NB4 (cell line): ENCODE results near the gene CPS1.

Experiments used
- DNase-seq: peaks from one replicate; pipeline ENCODE4 v3.0.0; 2010; ENCODE audit warnings: low read depth
- H3K4me3 ChIP-seq: one replicate; pipeline ENCODE4 v1.5.1; 2011; ENCODE audit warnings: mild to moderate bottlenecking, low read depth, low read length, moderate library complexity
- CTCF ChIP-seq: IDR thresholded peaks from one replicate; pipeline ENCODE4 v1.5.1; 2012; ENCODE audit warnings: low read depth, low read length
- MAX ChIP-seq: IDR thresholded peaks from 2 replicates; pipeline ENCODE4 v1.6.1; 2011; ENCODE audit warnings: low read depth, low read length
- MYC ChIP-seq: IDR thresholded peaks from 2 replicates; pipeline ENCODE4 v1.6.1; 2011; ENCODE audit warnings: low read depth, low read length
- POLR2A ChIP-seq: IDR thresholded peaks from 2 replicates; pipeline ENCODE4 v1.6.1; 2011; ENCODE audit warnings: mild to moderate bottlenecking; ENCODE audit not compliant: insufficient read length; ENCODE audit errors: extremely low read depth

Gene CPS1

GRCh38 chr2:210593166-210593565, 36.8 kb downstream of the CPS1 start:
- no peak overlapping the region for H3K4me3 ChIP-seq
- DNase-seq = no peak
- no peak for TF ChIP-seq POLR2A
- TF ChIP-seq MAX = no peak
- no peak for TF ChIP-seq MYC
- no peak for TF ChIP-seq CTCF

DNA sequence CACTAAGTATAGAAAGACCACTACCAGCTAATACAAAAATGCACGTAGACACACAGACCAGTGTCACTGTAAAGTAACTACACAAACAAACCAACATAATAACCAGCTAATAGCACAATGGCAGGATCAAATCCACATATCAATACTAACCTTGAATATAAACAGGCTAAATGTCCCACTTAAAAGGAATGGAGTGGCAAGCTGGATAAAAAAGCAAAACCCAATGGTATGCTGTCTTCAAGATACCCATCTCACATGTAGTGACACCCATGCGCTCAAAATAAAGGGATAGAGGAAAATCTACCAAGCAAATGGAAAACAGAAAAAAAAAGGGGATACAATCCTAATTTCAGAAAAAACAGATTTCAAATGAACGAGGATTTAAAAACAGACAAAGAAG, 41.8 kb downstream of the CPS1 start:
- no peak for DNase-seq
- TF ChIP-seq POLR2A (no peak), MYC (no peak), CTCF (no peak), MAX (no peak)

DNA sequence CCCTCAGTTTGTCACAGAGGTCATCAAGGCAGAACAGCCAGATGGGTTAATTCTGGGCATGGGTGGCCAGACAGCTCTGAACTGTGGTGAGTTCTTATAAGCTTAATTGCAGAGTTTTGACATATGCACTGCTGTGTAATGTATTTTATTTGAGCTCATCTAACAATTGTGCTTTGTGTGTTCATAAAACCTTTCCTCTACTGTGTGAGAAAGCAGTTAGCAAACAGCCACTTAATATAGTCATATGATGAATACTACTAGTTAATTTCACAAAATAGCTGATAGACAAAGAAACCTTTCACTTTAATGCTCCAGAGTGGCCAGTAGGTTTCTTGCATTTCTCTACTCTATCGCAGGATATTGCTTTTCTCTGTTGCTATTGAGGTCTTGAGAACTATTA, 43.1 kb downstream of the CPS1 start:
- TF ChIP-seq MAX (no peak), MYC (no peak), POLR2A (no peak), CTCF (no peak)
- no peak overlapping the region for H3K4me3 ChIP-seq

More for the DNA sequence above, 41.8 kb downstream of the CPS1 start:
- H3K4me3 ChIP-seq = no peak overlapping the region

DNA sequence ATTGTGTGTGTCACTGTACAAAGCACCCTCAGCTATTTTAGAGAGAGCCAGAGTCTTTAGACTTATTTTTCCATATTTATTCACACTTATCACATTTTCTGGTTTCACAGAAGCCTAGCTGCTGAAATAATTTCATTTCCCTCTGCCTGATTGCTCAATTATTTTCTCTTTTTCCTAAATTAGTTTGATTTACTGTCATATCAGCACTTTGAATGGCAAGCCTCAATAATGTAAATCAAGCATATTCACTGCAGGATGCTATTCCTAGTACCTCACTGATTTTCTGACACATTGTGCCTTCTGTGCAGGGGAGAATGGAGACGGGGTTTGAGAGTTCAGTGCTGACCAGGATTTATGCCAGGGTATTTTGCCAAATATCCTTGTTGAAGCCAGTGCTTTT, 48.3 kb downstream of the CPS1 start:
- no peak overlapping the region for H3K4me3 ChIP-seq
- TF ChIP-seq MYC = no peak
- TF ChIP-seq MAX = no peak
- TF ChIP-seq CTCF = no peak
- no peak for TF ChIP-seq POLR2A
- no peak for DNase-seq

More for the DNA sequence above, 43.1 kb downstream of the CPS1 start:
- no peak for DNase-seq

DNA sequence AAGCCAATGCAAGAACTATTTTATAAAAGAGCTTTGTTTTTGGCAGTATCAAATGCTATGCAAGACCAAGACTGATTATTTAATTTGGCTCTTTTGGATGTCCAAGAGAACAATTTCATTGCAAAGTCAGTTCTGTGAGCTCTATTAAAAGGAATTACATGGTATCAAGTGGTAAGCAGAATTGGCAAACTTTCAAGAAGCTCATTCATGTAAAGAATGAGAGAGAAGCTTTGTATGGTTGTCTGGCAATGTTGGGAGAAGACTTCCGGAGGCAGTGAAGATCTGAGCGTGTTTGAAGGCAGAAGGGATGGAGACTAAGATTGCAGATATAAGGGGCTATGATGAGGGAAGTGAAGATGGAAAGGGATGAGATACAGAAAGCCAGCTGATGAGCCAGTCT, 49.6 kb downstream of the CPS1 start:
- TF ChIP-seq MAX = no peak
- no peak for TF ChIP-seq POLR2A
- no peak for TF ChIP-seq CTCF
- TF ChIP-seq MYC = no peak
- no peak for DNase-seq

DNA sequence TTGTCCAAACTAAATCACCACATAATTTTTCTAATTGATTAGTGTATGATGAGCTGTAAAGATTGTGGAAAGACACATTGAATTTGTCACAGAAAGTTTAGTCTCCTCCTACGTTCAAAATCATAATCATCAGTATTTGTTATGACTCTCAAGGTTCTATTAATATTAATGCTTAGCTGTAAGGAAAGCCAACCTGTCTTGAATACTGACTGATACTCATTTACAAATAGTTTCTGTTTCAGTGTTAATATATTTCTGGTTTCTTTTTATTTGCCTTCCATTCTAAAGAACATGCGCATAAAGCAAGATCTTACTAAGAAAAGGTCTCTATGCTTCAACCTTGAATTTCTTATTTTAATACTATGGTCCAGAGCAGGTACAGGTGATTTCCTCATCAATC, 55.1 kb downstream of the CPS1 start:
- no peak overlapping the region for H3K4me3 ChIP-seq
- no peak for DNase-seq
- TF ChIP-seq POLR2A = no peak
- no peak for TF ChIP-seq CTCF
- TF ChIP-seq MYC = no peak
- no peak for TF ChIP-seq MAX

More for the DNA sequence above, 49.6 kb downstream of the CPS1 start:
- no peak overlapping the region for H3K4me3 ChIP-seq
